ENCODE measurements around the gene RNF169.

The RNF169 gene

DNA sequence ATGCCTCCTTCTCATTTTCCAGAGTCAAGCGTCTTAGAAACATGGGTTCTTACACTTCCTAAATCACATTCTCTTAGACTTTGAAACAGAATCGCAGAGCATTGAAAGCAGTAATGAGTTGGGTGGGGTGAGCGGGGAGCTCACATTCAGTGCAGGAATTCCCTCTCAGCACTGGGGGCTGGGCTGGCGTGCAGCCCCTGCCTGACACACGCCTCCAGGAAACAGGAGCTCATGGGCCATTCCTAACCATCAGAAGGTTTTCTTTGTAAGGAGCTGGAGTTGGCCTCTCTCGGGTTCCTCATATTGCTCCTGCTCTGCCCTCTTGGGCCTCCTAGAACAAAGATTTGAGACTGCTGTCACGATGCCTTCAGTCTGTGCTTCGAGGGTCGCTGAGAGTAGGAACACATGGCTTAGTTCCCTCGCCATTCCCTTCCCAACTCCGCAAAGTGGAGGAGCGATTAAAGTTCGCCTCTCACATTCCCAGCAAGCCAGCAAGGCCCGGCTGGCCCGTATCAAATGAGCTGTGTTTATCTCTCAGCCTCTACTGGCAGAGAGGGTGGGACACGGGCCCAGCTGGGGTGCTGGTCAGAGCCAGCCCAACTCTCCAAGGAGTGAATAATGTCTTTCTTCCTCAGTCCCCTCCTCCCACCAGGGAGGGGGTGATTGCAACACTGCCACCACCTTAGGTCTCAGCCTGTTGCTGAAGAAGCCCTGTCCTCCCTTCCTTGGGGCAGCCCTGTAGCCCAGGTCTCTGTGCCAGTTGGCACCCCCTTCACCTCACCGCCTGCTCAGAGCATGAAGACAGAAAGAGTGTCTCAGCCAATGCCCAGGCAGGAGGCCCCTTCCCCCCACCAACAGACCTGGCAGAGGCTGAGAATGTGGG lies 27.8 kb upstream of the RNF169 start:
- no peak overlapping the region for H3K27ac ChIP-seq
- TF ChIP-seq ZFX (IDR thresholded peaks at IDR 0.05; ENCODE audit: borderline replicate concordance), result no peak
- TF ChIP-seq, protein P1, sequence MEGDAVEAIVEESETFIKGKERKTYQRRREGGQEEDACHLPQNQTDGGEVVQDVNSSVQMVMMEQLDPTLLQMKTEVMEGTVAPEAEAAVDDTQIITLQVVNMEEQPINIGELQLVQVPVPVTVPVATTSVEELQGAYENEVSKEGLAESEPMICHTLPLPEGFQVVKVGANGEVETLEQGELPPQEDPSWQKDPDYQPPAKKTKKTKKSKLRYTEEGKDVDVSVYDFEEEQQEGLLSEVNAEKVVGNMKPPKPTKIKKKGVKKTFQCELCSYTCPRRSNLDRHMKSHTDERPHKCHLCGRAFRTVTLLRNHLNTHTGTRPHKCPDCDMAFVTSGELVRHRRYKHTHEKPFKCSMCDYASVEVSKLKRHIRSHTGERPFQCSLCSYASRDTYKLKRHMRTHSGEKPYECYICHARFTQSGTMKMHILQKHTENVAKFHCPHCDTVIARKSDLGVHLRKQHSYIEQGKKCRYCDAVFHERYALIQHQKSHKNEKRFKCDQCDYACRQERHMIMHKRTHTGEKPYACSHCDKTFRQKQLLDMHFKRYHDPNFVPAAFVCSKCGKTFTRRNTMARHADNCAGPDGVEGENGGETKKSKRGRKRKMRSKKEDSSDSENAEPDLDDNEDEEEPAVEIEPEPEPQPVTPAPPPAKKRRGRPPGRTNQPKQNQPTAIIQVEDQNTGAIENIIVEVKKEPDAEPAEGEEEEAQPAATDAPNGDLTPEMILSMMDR (IDR thresholded peaks at IDR 0.05), result no peak

DNA sequence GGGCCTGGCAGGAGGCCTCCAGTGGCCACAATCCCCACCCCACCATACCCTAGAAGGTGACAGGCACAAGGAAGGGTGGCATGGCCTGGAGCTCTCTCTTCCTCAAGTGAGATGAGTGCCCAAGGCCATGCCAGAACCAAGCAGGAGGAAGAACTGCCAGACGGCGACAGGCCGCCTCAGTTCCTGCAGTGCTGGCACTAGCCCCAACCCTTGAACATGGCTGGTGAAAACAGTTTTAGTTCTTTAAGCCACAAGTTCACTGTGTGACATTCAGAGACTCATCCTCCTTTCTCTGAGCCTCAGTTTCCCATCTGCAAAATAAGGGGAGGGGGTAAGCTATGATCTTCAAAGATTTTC lies 27.2 kb upstream of the RNF169 start:
- H3K27ac ChIP-seq, result no peak overlapping the region
- TF ChIP-seq, protein P1 (IDR thresholded peaks at IDR 0.05), result no peak
- no peak for TF ChIP-seq ZFX (IDR thresholded peaks at IDR 0.05; ENCODE audit: borderline replicate concordance)

DNA sequence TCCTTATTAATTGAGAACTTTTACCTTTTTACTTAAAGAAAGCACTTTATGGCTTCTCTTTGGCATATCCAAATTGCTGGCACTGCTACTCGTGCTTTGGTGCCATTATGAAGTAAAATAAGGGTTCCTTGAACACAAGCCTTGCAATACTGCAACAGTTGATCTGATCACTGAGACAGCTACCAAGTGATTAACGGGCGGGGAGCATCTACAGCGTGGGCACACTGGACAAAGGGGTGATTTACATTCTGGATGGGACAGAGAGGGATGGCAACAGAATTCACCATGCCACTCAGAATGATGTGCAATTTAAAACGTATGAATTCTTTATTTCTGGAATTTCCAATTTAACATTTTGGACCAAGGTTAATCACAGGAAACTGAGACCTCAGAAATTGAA lies 25.1 kb upstream of the RNF169 start:
- TF ChIP-seq, protein P1 (IDR thresholded peaks at IDR 0.05), result no peak
- no peak for TF ChIP-seq ZFX (IDR thresholded peaks at IDR 0.05; ENCODE audit: borderline replicate concordance)
- H3K27ac ChIP-seq, result no peak overlapping the region

DNA sequence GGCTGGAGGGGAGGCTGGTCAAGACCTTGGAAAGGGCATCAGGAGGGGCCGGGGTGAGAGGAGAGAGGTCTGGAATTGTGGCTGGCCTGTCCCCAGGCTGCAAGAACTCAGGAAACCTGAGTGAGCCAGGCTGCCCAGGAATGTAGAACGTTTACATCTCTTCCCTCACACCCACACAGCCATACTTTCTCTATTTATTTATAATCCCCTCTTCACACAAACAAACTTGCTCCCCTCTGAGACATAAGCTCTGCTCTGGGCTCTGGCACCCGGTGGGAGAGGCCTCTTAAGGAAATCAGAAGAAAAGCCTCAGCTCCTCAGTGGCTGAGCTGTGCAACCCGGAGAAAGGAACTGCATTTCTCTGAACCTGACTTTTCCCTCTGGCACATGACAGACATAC lies 22.9 kb upstream of the RNF169 start:
- TF ChIP-seq ZFX (IDR thresholded peaks at IDR 0.05; ENCODE audit: borderline replicate concordance), result no peak
- TF ChIP-seq, protein P1 (IDR thresholded peaks at IDR 0.05), result no peak
- H3K27ac ChIP-seq, result no peak overlapping the region

DNA sequence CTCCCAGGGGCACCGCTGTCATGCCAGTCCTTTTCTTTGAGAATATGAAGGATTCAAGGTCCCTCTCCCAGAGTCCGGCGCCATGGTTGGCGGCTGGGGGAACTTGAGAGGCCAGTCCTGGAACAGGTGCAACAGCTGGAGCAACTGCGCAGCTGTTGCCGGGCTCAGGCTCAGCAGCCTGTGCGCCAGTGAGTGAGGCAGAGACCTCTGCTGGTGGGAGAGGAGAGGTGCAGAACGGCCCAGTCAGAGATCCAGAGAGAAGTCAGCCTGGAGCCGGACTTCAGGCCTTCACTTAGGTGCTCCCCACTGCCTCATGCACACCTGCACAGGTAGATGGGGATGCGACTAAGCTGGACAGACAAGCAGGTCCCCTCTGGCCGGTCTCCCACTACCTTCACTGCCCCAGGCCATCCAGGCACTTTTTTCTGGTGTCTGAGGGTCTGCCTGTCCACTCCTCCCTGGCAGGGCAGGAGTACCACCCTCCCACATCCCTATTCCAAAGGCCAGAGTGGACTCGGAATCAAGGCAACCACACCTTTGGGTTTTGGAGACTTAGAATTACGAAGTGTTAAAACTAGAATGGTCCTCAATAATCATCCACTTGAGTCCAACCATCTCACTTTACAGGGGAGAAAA lies 22.0 kb upstream of the RNF169 start:
- no peak for TF ChIP-seq ZFX (IDR thresholded peaks at IDR 0.05; ENCODE audit: borderline replicate concordance)
- TF ChIP-seq, protein P1 (IDR thresholded peaks at IDR 0.05), result peak; percentile 94
- no peak overlapping the region for H3K27ac ChIP-seq

DNA sequence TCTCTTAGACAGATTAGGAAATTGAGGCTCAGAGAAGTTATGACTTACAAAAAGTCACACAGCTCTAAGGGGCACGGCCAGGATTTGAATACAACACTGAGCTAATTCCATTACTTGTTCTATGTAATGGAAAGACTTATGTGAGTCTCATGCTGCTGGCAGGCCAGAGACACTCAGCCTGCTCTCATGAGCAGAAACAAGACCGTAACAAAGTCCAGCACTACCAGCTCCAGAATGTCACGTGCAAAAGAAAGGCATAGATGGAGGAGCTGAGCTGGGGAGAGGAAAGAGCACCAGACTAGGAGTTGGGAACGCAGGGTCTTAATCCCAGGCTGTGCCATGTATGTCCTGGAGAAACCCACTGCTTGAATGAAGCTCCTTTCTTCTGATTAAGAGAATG lies 19.3 kb upstream of the RNF169 start:
- H3K27ac ChIP-seq, result no peak overlapping the region
- TF ChIP-seq ZFX (IDR thresholded peaks at IDR 0.05; ENCODE audit: borderline replicate concordance), result no peak
- TF ChIP-seq, protein P1 (IDR thresholded peaks at IDR 0.05), result no peak
